GM12891 (cell line): Measurements from ENCODE around the gene TMEM37.

Experiments used
- POLR2A ChIP-seq: IDR thresholded peaks from 2 replicates; pipeline ENCODE4 v1.6.1; 2011; ENCODE audit warnings: low read depth, low read length, control low read depth
- POLR2AphosphoS5 ChIP-seq: IDR thresholded peaks from 2 replicates; pipeline ENCODE4 v1.6.1; 2011; ENCODE audit warnings: low read depth, low read length, control low read depth
- TAF1 ChIP-seq: IDR thresholded peaks from 2 replicates; pipeline ENCODE4 v1.6.1; 2011; ENCODE audit warnings: low read depth, low read length, control low read depth

DNA sequence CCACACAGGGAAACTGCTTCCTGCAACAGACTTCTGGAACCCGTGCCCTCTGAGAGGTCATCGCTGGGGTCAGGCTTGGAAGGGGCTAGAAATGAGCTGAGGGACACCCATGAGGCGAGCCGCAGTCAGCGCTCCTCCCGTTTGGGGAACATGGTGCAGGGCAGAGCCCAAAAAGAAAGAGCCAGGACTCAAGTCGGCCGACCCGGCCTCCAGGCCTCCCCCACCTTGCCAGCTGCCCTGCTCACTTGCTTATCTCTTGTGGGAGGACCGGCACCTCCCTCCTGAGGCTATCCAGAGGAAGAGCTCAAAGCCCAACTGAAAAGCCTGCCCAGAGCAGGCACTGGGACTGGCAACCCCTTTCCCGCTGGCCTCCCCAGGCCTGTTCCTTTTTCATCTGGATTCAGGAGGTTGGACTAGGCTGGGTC is 49.1 kb downstream of the TMEM37 start:
- no peak for TF ChIP-seq POLR2A
- TF ChIP-seq TAF1 = no peak
- no peak for TF ChIP-seq POLR2AphosphoS5
